ENCODE measurements around the gene KIAA2012.

KIAA2012 gene

DNA sequence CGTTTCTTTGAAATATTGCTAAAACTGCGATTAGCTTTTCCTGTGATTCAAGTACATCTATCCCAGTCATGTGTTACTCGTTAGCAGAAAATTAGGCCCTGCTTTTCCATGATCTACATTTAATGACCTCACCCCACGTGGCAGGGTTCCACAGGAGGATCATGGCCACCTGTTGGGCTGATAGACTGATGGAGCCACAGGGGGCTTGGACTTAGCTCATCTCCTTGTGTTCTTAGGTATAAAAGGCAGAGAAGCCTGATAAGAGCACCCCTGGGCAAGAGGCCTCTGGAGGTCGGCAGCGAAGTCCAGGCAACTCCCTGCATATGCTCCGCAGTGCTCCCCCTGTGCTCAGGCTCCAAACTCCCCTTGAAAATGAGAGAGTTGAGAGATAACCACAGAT is 26.5 kb upstream of the KIAA2012 start:
- Histone ChIP-seq H3K9me3 (ENCODE audit: insufficient read depth, low read length) (no peaks in the 10 kb centered on the region), H3K27me3 (ENCODE audit: insufficient read depth, insufficient read length) (peaks cover 11% of the 10 kb centered on the region), H3K4me3 (ENCODE audit: insufficient read length, low read depth) (no peak overlapping the region), H3K4me1 (ENCODE audit: insufficient read depth, insufficient read length) (no peaks in the 10 kb centered on the region), H3K9ac (ENCODE audit: insufficient read length, low read depth) (no peak overlapping the region), H3K36me3 (ENCODE audit: insufficient read depth, insufficient read length, low read length) (no peaks in the 10 kb centered on the region)
- TF ChIP-seq SUZ12 (IDR thresholded peaks at IDR 0.05; ENCODE audit: extremely low read depth, insufficient read depth, insufficient read length) (no peak), YY1 (IDR thresholded peaks at IDR 0.05; ENCODE audit: insufficient read depth, insufficient read length) (no peak), ZNF274 (IDR thresholded peaks at IDR 0.05; ENCODE audit: low read depth, low read length) (no peak)
- no peak for DNase-seq (ENCODE audit: low read depth, low spot score)

GRCh38 chr2:202049092-202049728 is 23.8 kb upstream of the KIAA2012 start:
- Histone ChIP-seq H3K4me1 (ENCODE audit: insufficient read depth, insufficient read length) (no peaks in the 10 kb centered on the region), H3K9ac (ENCODE audit: insufficient read length, low read depth) (no peak overlapping the region), H3K9me3 (ENCODE audit: insufficient read depth, low read length) (no peaks in the 10 kb centered on the region), H3K4me3 (ENCODE audit: insufficient read length, low read depth) (no peak overlapping the region), H3K36me3 (ENCODE audit: insufficient read depth, insufficient read length, low read length) (no peaks in the 10 kb centered on the region), H3K27me3 (ENCODE audit: insufficient read depth, insufficient read length) (no peaks in the 10 kb centered on the region)
- TF ChIP-seq SUZ12 (IDR thresholded peaks at IDR 0.05; ENCODE audit: extremely low read depth, insufficient read depth, insufficient read length), result no peak
- TF ChIP-seq ZNF274 (IDR thresholded peaks at IDR 0.05; ENCODE audit: low read depth, low read length), result no peak
- TF ChIP-seq YY1 (IDR thresholded peaks at IDR 0.05; ENCODE audit: insufficient read depth, insufficient read length), result no peak
- no peak for DNase-seq (ENCODE audit: low read depth, low spot score)

GRCh38 chr2:202049840-202050239 is 23.2 kb upstream of the KIAA2012 start:
- TF ChIP-seq ZNF274 (IDR thresholded peaks at IDR 0.05; ENCODE audit: low read depth, low read length) (no peak), YY1 (IDR thresholded peaks at IDR 0.05; ENCODE audit: insufficient read depth, insufficient read length) (no peak)
- H3K4me1 ChIP-seq (ENCODE audit: insufficient read depth, insufficient read length), result no peaks in the 10 kb centered on the region
- H3K27me3 ChIP-seq (ENCODE audit: insufficient read depth, insufficient read length), result no peaks in the 10 kb centered on the region
- H3K9me3 ChIP-seq (ENCODE audit: insufficient read depth, low read length), result no peaks in the 10 kb centered on the region
- H3K4me3 ChIP-seq (ENCODE audit: insufficient read length, low read depth), result no peak overlapping the region
- no peaks in the 10 kb centered on the region for H3K36me3 ChIP-seq (ENCODE audit: insufficient read depth, insufficient read length, low read length)
- no peak overlapping the region for H3K9ac ChIP-seq (ENCODE audit: insufficient read length, low read depth)
- DNase-seq (ENCODE audit: low read depth, low spot score), result no peak

DNA sequence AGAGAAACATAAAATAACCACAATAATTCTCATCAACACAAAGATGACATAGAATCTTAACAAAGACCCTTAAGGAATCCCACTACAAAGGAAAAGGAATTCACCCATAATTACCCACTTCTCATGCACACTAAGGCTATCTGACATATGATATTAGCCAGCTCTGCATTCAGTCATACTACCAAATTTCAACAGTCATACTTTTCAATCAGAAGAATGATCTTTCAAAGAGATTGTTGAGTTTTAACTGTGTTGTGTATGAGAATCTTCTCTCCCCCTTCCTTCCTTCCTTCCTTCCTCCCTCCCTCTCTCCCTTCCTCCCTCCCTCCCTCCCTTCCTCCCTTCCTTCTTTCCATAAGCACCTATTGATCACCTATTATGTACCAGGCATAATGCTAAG is 22.4 kb upstream of the KIAA2012 start:
- TF ChIP-seq YY1 (IDR thresholded peaks at IDR 0.05; ENCODE audit: insufficient read depth, insufficient read length) (no peak), ZNF274 (IDR thresholded peaks at IDR 0.05; ENCODE audit: low read depth, low read length) (no peak), SUZ12 (IDR thresholded peaks at IDR 0.05; ENCODE audit: extremely low read depth, insufficient read depth, insufficient read length) (no peak)
- no peaks in the 10 kb centered on the region for H3K9me3 ChIP-seq (ENCODE audit: insufficient read depth, low read length)
- no peak overlapping the region for H3K4me3 ChIP-seq (ENCODE audit: insufficient read length, low read depth)
- no peak for DNase-seq (ENCODE audit: low read depth, low spot score)
- no peaks in the 10 kb centered on the region for H3K27me3 ChIP-seq (ENCODE audit: insufficient read depth, insufficient read length)
- no peak overlapping the region for H3K9ac ChIP-seq (ENCODE audit: insufficient read length, low read depth)
- no peaks in the 10 kb centered on the region for H3K4me1 ChIP-seq (ENCODE audit: insufficient read depth, insufficient read length)
- no peaks in the 10 kb centered on the region for H3K36me3 ChIP-seq (ENCODE audit: insufficient read depth, insufficient read length, low read length)

DNA sequence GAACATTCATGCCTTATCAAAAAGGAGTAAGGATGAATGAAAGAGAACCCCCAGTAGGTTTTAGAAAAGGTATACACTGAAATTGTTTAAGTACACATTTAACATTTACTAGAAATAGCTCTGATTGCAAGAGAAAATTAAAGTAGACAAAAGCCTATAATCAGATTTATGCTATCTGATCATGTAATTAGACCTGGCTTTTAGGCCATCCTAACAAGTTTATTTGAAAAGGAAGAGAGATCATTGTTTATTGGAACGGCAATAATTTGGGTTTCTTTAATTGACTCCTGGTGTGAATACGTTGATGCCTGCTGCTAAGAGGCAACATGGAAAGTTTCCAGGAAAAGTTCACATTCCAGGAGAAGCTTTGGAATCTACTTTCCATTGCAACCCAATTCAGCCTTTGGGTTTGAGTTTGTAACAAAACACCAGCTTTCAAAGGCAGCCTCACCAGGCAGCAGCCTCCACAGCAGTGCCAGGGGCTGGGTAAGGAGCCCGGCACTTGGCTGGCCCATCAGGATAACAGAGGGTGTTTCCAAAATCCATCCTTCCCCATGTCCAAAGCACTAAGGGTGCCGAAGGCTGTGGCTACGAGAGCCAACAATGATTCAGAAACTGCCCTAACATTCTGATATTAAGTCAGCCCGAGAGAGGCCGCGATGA is 21.4 kb upstream of the KIAA2012 start:
- no peaks in the 10 kb centered on the region for H3K27me3 ChIP-seq (ENCODE audit: insufficient read depth, insufficient read length)
- H3K4me3 ChIP-seq (ENCODE audit: insufficient read length, low read depth), result no peak overlapping the region
- H3K9ac ChIP-seq (ENCODE audit: insufficient read length, low read depth), result no peak overlapping the region
- no peak for TF ChIP-seq SUZ12 (IDR thresholded peaks at IDR 0.05; ENCODE audit: extremely low read depth, insufficient read depth, insufficient read length)
- no peak for TF ChIP-seq ZNF274 (IDR thresholded peaks at IDR 0.05; ENCODE audit: low read depth, low read length)
- TF ChIP-seq YY1 (IDR thresholded peaks at IDR 0.05; ENCODE audit: insufficient read depth, insufficient read length), result no peak
- DNase-seq (ENCODE audit: low read depth, low spot score), result no peak
- H3K36me3 ChIP-seq (ENCODE audit: insufficient read depth, insufficient read length, low read length), result no peaks in the 10 kb centered on the region
- no peaks in the 10 kb centered on the region for H3K9me3 ChIP-seq (ENCODE audit: insufficient read depth, low read length)
- no peaks in the 10 kb centered on the region for H3K4me1 ChIP-seq (ENCODE audit: insufficient read depth, insufficient read length)

- Histone ChIP-seq H3K4me1 (ENCODE audit: insufficient read depth, insufficient read length) (no peaks in the 10 kb centered on the region), H3K36me3 (ENCODE audit: insufficient read depth, insufficient read length, low read length) (no peaks in the 10 kb centered on the region), H3K9ac (ENCODE audit: insufficient read length, low read depth) (no peak overlapping the region), H3K4me3 (ENCODE audit: insufficient read length, low read depth) (no peak overlapping the region), H3K9me3 (ENCODE audit: insufficient read depth, low read length) (no peaks in the 10 kb centered on the region), H3K27me3 (ENCODE audit: insufficient read depth, insufficient read length) (no peaks in the 10 kb centered on the region)
- TF ChIP-seq ZNF274 (IDR thresholded peaks at IDR 0.05; ENCODE audit: low read depth, low read length) (no peak), SUZ12 (IDR thresholded peaks at IDR 0.05; ENCODE audit: extremely low read depth, insufficient read depth, insufficient read length) (no peak), YY1 (IDR thresholded peaks at IDR 0.05; ENCODE audit: insufficient read depth, insufficient read length) (no peak)
- no peak for DNase-seq (ENCODE audit: low read depth, low spot score)
Measured at GRCh38 chr2:202052235-202052634, 20.8 kb upstream of the KIAA2012 start.

- no peak for TF ChIP-seq SUZ12 (IDR thresholded peaks at IDR 0.05; ENCODE audit: extremely low read depth, insufficient read depth, insufficient read length)
- TF ChIP-seq YY1 (IDR thresholded peaks at IDR 0.05; ENCODE audit: insufficient read depth, insufficient read length), result no peak
- no peak for TF ChIP-seq ZNF274 (IDR thresholded peaks at IDR 0.05; ENCODE audit: low read depth, low read length)
- H3K9ac ChIP-seq (ENCODE audit: insufficient read length, low read depth), result no peak overlapping the region
- H3K4me1 ChIP-seq (ENCODE audit: insufficient read depth, insufficient read length), result no peaks in the 10 kb centered on the region
- no peak overlapping the region for H3K4me3 ChIP-seq (ENCODE audit: insufficient read length, low read depth)
- H3K36me3 ChIP-seq (ENCODE audit: insufficient read depth, insufficient read length, low read length), result no peaks in the 10 kb centered on the region
- no peaks in the 10 kb centered on the region for H3K27me3 ChIP-seq (ENCODE audit: insufficient read depth, insufficient read length)
- DNase-seq (ENCODE audit: low read depth, low spot score), result no peak
- H3K9me3 ChIP-seq (ENCODE audit: insufficient read depth, low read length), result no peaks in the 10 kb centered on the region
Measured at GRCh38 chr2:202054679-202055078, 18.4 kb upstream of the KIAA2012 start.

All from NT2/D1 (cell line).